Measurements from ENCODE around the gene LGMN.

LGMN gene

DNA sequence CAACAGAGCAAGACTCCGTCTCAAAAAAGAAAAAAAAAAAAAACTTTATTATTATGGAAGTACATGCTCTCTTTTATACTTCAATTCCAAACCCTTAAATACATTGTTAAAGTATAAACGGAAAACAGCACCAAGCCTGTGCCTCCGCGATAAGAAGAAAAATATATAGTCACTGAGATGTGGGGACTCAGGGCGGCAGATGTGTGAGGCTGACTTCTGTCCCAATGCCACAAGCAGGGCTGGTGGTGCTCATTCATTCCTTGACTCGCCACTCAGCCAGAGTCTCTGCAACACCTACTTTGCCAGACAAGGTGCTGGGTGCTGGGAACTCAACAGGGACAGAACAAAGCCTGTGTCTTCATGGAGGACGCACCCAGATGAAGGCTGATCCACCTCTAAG lies 13.8 kb downstream of the LGMN start:
- no peak overlapping the region for H3K4me3 ChIP-seq (ENCODE audit: insufficient read depth, low read length, poor library complexity, severe bottlenecking)
- H3K9ac ChIP-seq (ENCODE audit: low read length): no peak overlapping the region
- no peak overlapping the region for H2AFZ ChIP-seq (ENCODE audit: low read depth, low read length, severe bottlenecking)
- H3K4me2 ChIP-seq (ENCODE audit: low read depth, low read length, poor library complexity, severe bottlenecking): no peak overlapping the region
- no peaks in the 10 kb centered on the region for H3K9me3 ChIP-seq (ENCODE audit: insufficient read depth, low read length)
- H3K27ac ChIP-seq (ENCODE audit: low read depth, low read length): no peak overlapping the region
- H3K36me3 ChIP-seq (ENCODE audit: low read length): no peaks in the 10 kb centered on the region
- no peaks in the 10 kb centered on the region for H3K9me2 ChIP-seq (replicated peaks; ENCODE audit: insufficient read depth, low read length)
- no peaks in the 10 kb centered on the region for H3F3A ChIP-seq (ENCODE audit: insufficient read depth)
- H3K27me3 ChIP-seq (ENCODE audit: low read length): no peaks in the 10 kb centered on the region
- no peaks in the 10 kb centered on the region for H4K20me1 ChIP-seq (ENCODE audit: low read depth, low read length)
- TF ChIP-seq EZH2phosphoT487 (conservative IDR thresholded peaks at IDR 0.05; ENCODE audit: low read length): no peak
- TF ChIP-seq, protein P1, sequence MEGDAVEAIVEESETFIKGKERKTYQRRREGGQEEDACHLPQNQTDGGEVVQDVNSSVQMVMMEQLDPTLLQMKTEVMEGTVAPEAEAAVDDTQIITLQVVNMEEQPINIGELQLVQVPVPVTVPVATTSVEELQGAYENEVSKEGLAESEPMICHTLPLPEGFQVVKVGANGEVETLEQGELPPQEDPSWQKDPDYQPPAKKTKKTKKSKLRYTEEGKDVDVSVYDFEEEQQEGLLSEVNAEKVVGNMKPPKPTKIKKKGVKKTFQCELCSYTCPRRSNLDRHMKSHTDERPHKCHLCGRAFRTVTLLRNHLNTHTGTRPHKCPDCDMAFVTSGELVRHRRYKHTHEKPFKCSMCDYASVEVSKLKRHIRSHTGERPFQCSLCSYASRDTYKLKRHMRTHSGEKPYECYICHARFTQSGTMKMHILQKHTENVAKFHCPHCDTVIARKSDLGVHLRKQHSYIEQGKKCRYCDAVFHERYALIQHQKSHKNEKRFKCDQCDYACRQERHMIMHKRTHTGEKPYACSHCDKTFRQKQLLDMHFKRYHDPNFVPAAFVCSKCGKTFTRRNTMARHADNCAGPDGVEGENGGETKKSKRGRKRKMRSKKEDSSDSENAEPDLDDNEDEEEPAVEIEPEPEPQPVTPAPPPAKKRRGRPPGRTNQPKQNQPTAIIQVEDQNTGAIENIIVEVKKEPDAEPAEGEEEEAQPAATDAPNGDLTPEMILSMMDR (IDR thresholded peaks at IDR 0.05; ENCODE audit: insufficient read depth, low read length, poor library complexity, severe bottlenecking): no peak
- H3K79me2 ChIP-seq (ENCODE audit: insufficient read depth, low read length): no peaks in the 10 kb centered on the region

DNA sequence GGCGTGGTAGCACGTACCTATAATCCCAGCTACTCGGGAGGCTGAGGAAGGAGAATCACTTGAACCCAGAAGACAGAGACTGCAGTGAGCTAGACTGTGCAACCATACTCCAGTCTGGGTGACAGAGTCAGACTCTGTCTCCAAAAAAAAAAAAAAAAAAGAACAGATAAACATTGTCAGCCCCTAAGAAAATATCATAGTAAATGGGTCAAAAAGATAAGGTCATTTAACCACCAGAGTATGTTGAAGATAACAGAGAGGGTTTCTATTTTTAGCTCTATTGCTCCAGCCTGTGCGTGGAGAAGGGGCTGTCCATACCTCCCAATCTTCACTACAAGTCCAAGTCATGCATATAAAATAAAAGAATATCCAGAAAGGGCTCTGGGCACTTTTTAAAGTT lies 15.4 kb downstream of the LGMN start:
- H3K4me2 ChIP-seq (ENCODE audit: low read depth, low read length, poor library complexity, severe bottlenecking): no peak overlapping the region
- H3F3A ChIP-seq (ENCODE audit: insufficient read depth): no peaks in the 10 kb centered on the region
- H3K36me3 ChIP-seq (ENCODE audit: low read length): no peaks in the 10 kb centered on the region
- H3K79me2 ChIP-seq (ENCODE audit: insufficient read depth, low read length): no peaks in the 10 kb centered on the region
- H2AFZ ChIP-seq (ENCODE audit: low read depth, low read length, severe bottlenecking): no peak overlapping the region
- no peak overlapping the region for H3K9ac ChIP-seq (ENCODE audit: low read length)
- no peaks in the 10 kb centered on the region for H4K20me1 ChIP-seq (ENCODE audit: low read depth, low read length)
- H3K27ac ChIP-seq (ENCODE audit: low read depth, low read length): no peak overlapping the region
- no peaks in the 10 kb centered on the region for H3K27me3 ChIP-seq (ENCODE audit: low read length)
- no peaks in the 10 kb centered on the region for H3K9me2 ChIP-seq (replicated peaks; ENCODE audit: insufficient read depth, low read length)
- TF ChIP-seq EZH2phosphoT487 (conservative IDR thresholded peaks at IDR 0.05; ENCODE audit: low read length): no peak
- TF ChIP-seq, protein P1 (IDR thresholded peaks at IDR 0.05; ENCODE audit: insufficient read depth, low read length, poor library complexity, severe bottlenecking): no peak
- no peaks in the 10 kb centered on the region for H3K9me3 ChIP-seq (ENCODE audit: insufficient read depth, low read length)
- H3K4me3 ChIP-seq (ENCODE audit: insufficient read depth, low read length, poor library complexity, severe bottlenecking): no peak overlapping the region

DNA sequence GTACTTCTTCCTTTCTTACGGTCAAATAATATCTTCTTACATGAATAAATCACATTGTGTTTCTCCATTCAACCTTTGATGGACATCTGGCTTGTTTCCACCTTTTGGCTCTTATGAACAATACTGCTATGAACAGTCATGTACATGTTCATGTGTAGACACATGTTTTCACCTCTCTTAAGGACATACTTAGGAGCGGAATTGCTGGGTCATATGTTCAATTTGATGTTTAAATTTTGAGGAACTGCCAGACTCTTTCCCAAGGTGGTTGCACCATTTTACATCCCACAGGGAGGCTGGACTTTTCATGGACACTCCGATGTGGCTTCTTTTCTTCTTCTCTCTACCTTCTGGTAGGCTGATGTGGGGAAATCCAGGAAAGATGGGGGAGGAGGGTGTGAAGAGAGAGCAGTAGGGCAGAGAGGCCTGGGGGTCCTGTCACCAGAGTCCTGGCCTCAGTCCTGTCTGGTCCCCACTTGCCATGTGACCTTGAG lies 16.8 kb downstream of the LGMN start:
- Histone ChIP-seq H3K27ac (ENCODE audit: low read depth, low read length) (no peak overlapping the region), H3K4me3 (ENCODE audit: insufficient read depth, low read length, poor library complexity, severe bottlenecking) (no peak overlapping the region), H3K9me3 (ENCODE audit: insufficient read depth, low read length) (no peaks in the 10 kb centered on the region), H3K4me2 (ENCODE audit: low read depth, low read length, poor library complexity, severe bottlenecking) (no peak overlapping the region), H3K9ac (ENCODE audit: low read length) (no peak overlapping the region), H2AFZ (ENCODE audit: low read depth, low read length, severe bottlenecking) (no peak overlapping the region), H3K79me2 (ENCODE audit: insufficient read depth, low read length) (no peaks in the 10 kb centered on the region), H3K9me2 (replicated peaks; ENCODE audit: insufficient read depth, low read length) (no peaks in the 10 kb centered on the region), H3K27me3 (ENCODE audit: low read length) (no peaks in the 10 kb centered on the region), H3F3A (ENCODE audit: insufficient read depth) (no peaks in the 10 kb centered on the region), H4K20me1 (ENCODE audit: low read depth, low read length) (no peaks in the 10 kb centered on the region), H3K36me3 (ENCODE audit: low read length) (no peaks in the 10 kb centered on the region)
- TF ChIP-seq EZH2phosphoT487 (conservative IDR thresholded peaks at IDR 0.05; ENCODE audit: low read length): no peak
- TF ChIP-seq, protein P1 (IDR thresholded peaks at IDR 0.05; ENCODE audit: insufficient read depth, low read length, poor library complexity, severe bottlenecking): no peak
